ENCODE results near the gene CHST15.

GRCh38 chr10:123974406-123974805 lies 119.0 kb downstream of the CHST15 start:
- TF ChIP-seq CTCF (IDR thresholded peaks at IDR 0.05) (no peak), POLR2A (IDR thresholded peaks at IDR 0.05) (no peak)
